ENCODE measurements around the gene MYO18A. TPM values are rescaled to one million over a fixed set of nuclear protein-coding genes. Genes with fewer than 3 reads are reported as not detected.

MYO18A gene
- total RNA-seq, 1 donor from 2014 or later, result 28.8 TPM

DNA sequence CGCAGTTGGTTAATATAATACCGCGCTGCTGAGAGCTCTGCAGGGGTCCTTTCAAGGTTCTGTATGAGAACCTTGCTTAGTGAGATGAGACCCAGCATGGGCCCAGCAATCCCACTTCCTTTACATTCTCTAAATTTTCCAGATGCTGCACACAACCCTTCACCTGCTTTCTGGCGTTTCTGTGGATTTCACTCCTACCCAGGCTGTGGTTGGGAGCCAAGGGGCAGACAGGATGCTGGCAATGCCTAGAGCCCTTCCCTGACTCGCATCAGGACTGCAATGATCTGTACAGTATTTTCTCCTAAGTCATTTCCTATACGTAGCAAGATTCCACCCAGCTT lies 147.4 kb downstream of the MYO18A start:
- Mint-ChIP-seq H3K27ac (ENCODE audit: unreplicated experiment) (no peak overlapping the region), H3K4me1 (ENCODE audit: unreplicated experiment) (peaks cover 9% of the 10 kb centered on the region), H3K9me3 (ENCODE audit: unreplicated experiment) (peaks cover 18% of the 10 kb centered on the region), H3K4me3 (ENCODE audit: unreplicated experiment) (no peak overlapping the region), H3K27me3 (ENCODE audit: unreplicated experiment) (peaks cover 66% of the 10 kb centered on the region), H3K36me3 (ENCODE audit: unreplicated experiment) (peaks cover 1% of the 10 kb centered on the region)
- DNase-seq (ENCODE audit: extremely low spot score, unreplicated experiment), result no peak
- TF ChIP-seq CTCF (IDR thresholded peaks at IDR 0.05), result no peak

GRCh38 chr17:29032013-29032856 lies 148.0 kb downstream of the MYO18A start:
- DNase-seq (ENCODE audit: extremely low spot score, unreplicated experiment), result no peak
- H3K4me3 Mint-ChIP-seq (ENCODE audit: unreplicated experiment), result no peak overlapping the region
- no peak overlapping the region for H3K27ac Mint-ChIP-seq (ENCODE audit: unreplicated experiment)
- peaks cover 72% of the 10 kb centered on the region for H3K27me3 Mint-ChIP-seq (ENCODE audit: unreplicated experiment)
- H3K9me3 Mint-ChIP-seq (ENCODE audit: unreplicated experiment), result peaks cover 18% of the 10 kb centered on the region
- H3K36me3 Mint-ChIP-seq (ENCODE audit: unreplicated experiment), result peaks cover 1% of the 10 kb centered on the region
- no peak for TF ChIP-seq CTCF (IDR thresholded peaks at IDR 0.05)
- peaks cover 9% of the 10 kb centered on the region for H3K4me1 Mint-ChIP-seq (ENCODE audit: unreplicated experiment)

DNA sequence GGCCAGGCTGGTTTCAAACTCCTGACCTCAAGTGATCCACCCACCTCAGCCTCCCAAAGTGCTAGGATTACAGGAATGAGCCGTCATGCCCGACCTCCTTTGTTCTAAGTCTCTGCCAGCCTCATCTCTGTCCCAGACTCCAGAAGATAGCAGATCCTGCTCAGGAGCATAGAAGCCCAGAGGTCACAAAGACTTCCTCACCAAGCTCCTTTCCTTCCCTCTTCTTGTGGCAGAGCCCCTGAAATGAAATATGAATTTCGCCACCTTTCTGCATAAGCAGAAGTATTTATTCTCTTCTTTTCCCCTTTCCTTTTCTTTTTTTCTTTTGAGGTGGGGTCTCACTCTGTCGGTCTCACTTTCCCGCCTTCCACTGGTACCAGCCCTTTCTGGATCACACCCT lies 148.7 kb downstream of the MYO18A start:
- peaks cover 9% of the 10 kb centered on the region for H3K4me1 Mint-ChIP-seq (ENCODE audit: unreplicated experiment)
- H3K9me3 Mint-ChIP-seq (ENCODE audit: unreplicated experiment), result peaks cover 18% of the 10 kb centered on the region
- no peak for TF ChIP-seq CTCF (IDR thresholded peaks at IDR 0.05)
- no peak overlapping the region for H3K4me3 Mint-ChIP-seq (ENCODE audit: unreplicated experiment)
- no peak overlapping the region for H3K27ac Mint-ChIP-seq (ENCODE audit: unreplicated experiment)
- peaks cover 1% of the 10 kb centered on the region for H3K36me3 Mint-ChIP-seq (ENCODE audit: unreplicated experiment)
- DNase-seq (ENCODE audit: extremely low spot score, unreplicated experiment), result no peak
- H3K27me3 Mint-ChIP-seq (ENCODE audit: unreplicated experiment), result peaks cover 78% of the 10 kb centered on the region

GRCh38 chr17:29024316-29024952 lies 155.8 kb downstream of the MYO18A start:
- DNase-seq (ENCODE audit: extremely low spot score, unreplicated experiment), result no peak
- Mint-ChIP-seq H3K9me3 (ENCODE audit: unreplicated experiment) (no peaks in the 10 kb centered on the region), H3K27me3 (ENCODE audit: unreplicated experiment) (peaks cover 72% of the 10 kb centered on the region), H3K36me3 (ENCODE audit: unreplicated experiment) (no peaks in the 10 kb centered on the region), H3K4me3 (ENCODE audit: unreplicated experiment) (no peak overlapping the region), H3K27ac (ENCODE audit: unreplicated experiment) (no peak overlapping the region), H3K4me1 (ENCODE audit: unreplicated experiment) (peaks cover 4% of the 10 kb centered on the region)
- no peak for TF ChIP-seq CTCF (IDR thresholded peaks at IDR 0.05)

- peaks cover 75% of the 10 kb centered on the region for H3K27me3 Mint-ChIP-seq (ENCODE audit: unreplicated experiment)
These were observed 158.1 kb downstream of the MYO18A start for GRCh38 chr17:29022074-29022473.

More at GRCh38 chr17:29022074-29022473, 158.1 kb downstream of the MYO18A start:
- no peak for TF ChIP-seq CTCF (IDR thresholded peaks at IDR 0.05)
- no peaks in the 10 kb centered on the region for H3K9me3 Mint-ChIP-seq (ENCODE audit: unreplicated experiment)
- H3K27ac Mint-ChIP-seq (ENCODE audit: unreplicated experiment), result no peak overlapping the region
- H3K36me3 Mint-ChIP-seq (ENCODE audit: unreplicated experiment), result no peaks in the 10 kb centered on the region
- H3K4me1 Mint-ChIP-seq (ENCODE audit: unreplicated experiment), result peaks cover 4% of the 10 kb centered on the region
- no peak for DNase-seq (ENCODE audit: extremely low spot score, unreplicated experiment)
- H3K4me3 Mint-ChIP-seq (ENCODE audit: unreplicated experiment), result no peak overlapping the region
